SK-N-SH (cell line): ENCODE results near the gene DOCK4. TPM values are rescaled to one million over a fixed set of nuclear protein-coding genes. Genes with fewer than 3 reads are reported as not detected.

Source experiments
- CTCF ChIA-PET: fragments of 300-600, 350-600 bp; formaldehyde crosslinking; extraction: SDS; loops from one replicate; lab custom pipeline; 2021; lab: Yijun Ruan, JAX
- POLR2A ChIA-PET: fragments of 350-600 bp; sonication (Branson Sonifier 250); formaldehyde crosslinking; extraction: SDS; loops from one replicate; lab custom pipeline; 2020; ENCODE audit warnings: antibody characterized with exemption, inconsistent platforms; lab: Yijun Ruan, JAX
- DNase-seq: peaks from one replicate; pipeline ENCODE4 v3.0.0; 2012
- H2AFZ ChIP-seq: fragments of 200-600 bp; sonication (generic); 2 replicates; pipeline ENCODE4 v1.8.1; 2016; ENCODE audit warnings: antibody characterized with exemption, mild to moderate bottlenecking, low read depth
- H3F3A ChIP-seq: fragments of 200-600 bp; sonication (generic); replicated peaks from 2 replicates; pipeline ENCODE3; 2016; ENCODE audit warnings: antibody characterized with exemption, mild to moderate bottlenecking; ENCODE audit not compliant: insufficient read depth
- H3K27ac ChIP-seq, 2 experiments: fragments of 200-500 bp in 1 of 2; fragments of 200-600 bp in 1 of 2; sonication (Bioruptor generic) in 1 of 2; sonication (generic), shearing (Covaris generic) in 1 of 2; 2 replicates each; pipeline versions ENCODE4 v1.5.1 to v1.6.1; 2014 to 2016; ENCODE audit warnings: low read depth in 2 of 2, inconsistent platforms in 1 of 2, low read length in 1 of 2, mild to moderate bottlenecking in 1 of 2, mixed read lengths in 1 of 2
- H3K27me3 ChIP-seq: fragments of 200-600 bp; sonication (generic), shearing (Covaris generic); 2 replicates; pipeline ENCODE4 v1.6.1; 2016; ENCODE audit warnings: mixed run types; ENCODE audit not compliant: insufficient read depth
- H3K36me3 ChIP-seq, 2 experiments: fragments of 200-500 bp in 1 of 2; fragments of 200-600 bp in 1 of 2; sonication (Bioruptor generic) in 1 of 2; sonication (generic) in 1 of 2; replicated peaks in 1 of 2; 2 replicates each; pipeline versions ENCODE3 to v1.5.1; 2014 to 2016; ENCODE audit warnings: low read length in 1 of 2, mild to moderate bottlenecking in 1 of 2; ENCODE audit not compliant: insufficient read depth in 2 of 2, control insufficient read depth in 1 of 2
- H3K4me1 ChIP-seq, 2 experiments: fragments of 200-500 bp in 1 of 2; fragments of 200-600 bp in 1 of 2; sonication (Bioruptor generic) in 1 of 2; sonication (generic), shearing (Covaris generic) in 1 of 2; 2 replicates each; pipeline versions ENCODE4 v1.5.1 to v1.6.1; 2014 to 2016; ENCODE audit warnings: low read depth in 1 of 2, low read length in 1 of 2, mixed run types in 1 of 2; ENCODE audit not compliant: insufficient read depth in 2 of 2, control insufficient read depth in 1 of 2
- H3K4me2 ChIP-seq: fragments of 200-600 bp; sonication (generic), shearing (Covaris generic); 2 replicates; pipeline ENCODE4 v1.6.1; 2017; ENCODE audit warnings: mixed run types
- H3K4me3 ChIP-seq, 2 experiments: fragments of 200-500 bp in 1 of 2; fragments of 200-600 bp in 1 of 2; sonication (Bioruptor generic) in 1 of 2; sonication (generic), shearing (Covaris generic) in 1 of 2; 2 replicates each; pipeline versions ENCODE4 v1.5.1 to v1.8.1; 2014 to 2016; ENCODE audit warnings: low read depth in 2 of 2, inconsistent platforms in 1 of 2, low read length in 1 of 2, mild to moderate bottlenecking in 1 of 2, mixed read lengths in 1 of 2, moderate library complexity in 1 of 2
- H3K79me2 ChIP-seq: fragments of 200-600 bp; sonication (generic); 2 replicates; pipeline ENCODE4 v1.8.1; 2017; ENCODE audit warnings: mild to moderate bottlenecking; ENCODE audit not compliant: insufficient read depth
- H3K9ac ChIP-seq: fragments of 200-600 bp; sonication (generic); 2 replicates; pipeline ENCODE4 v1.6.1; 2017; ENCODE audit warnings: mixed run types
- H3K9me2 ChIP-seq: fragments of 200-600 bp; sonication (generic); 2 replicates; pipeline ENCODE4 v1.6.1; 2017; ENCODE audit warnings: mixed run types
- H3K9me3 ChIP-seq: fragments of 200-600 bp; sonication (generic); 2 replicates; pipeline ENCODE4 v1.6.1; 2017; ENCODE audit warnings: mixed run types, mild to moderate bottlenecking, moderate library complexity
- H4K20me1 ChIP-seq: fragments of 200-600 bp; sonication (generic); 2 replicates; pipeline ENCODE4 v1.6.1; 2017; ENCODE audit warnings: mild to moderate bottlenecking, mixed run types; ENCODE audit not compliant: insufficient read depth
- CHD2 ChIP-seq: fragments of 150-350 bp; IDR thresholded peaks from 2 replicates; pipeline ENCODE4 v1.6.1; 2018; ENCODE audit warnings: low read length; ENCODE audit not compliant: partially characterized antibody
- ELF1 ChIP-seq: IDR thresholded peaks from 2 replicates; pipeline ENCODE4 v1.4.0; 2012
- FOSL2 ChIP-seq: IDR thresholded peaks from 2 replicates; pipeline ENCODE4 v1.4.0; 2012; ENCODE audit warnings: low read depth, mild to moderate bottlenecking, moderate library complexity, borderline replicate concordance
- FOXJ3 ChIP-seq: sonication (generic); formaldehyde crosslinking; IDR thresholded peaks from 2 replicates; pipeline ENCODE4 v1.5.1; 2020; ENCODE audit warnings: mild to moderate bottlenecking, missing genetic modification reagents
- FOXM1 ChIP-seq: IDR thresholded peaks from 2 replicates; pipeline ENCODE4 v1.4.0; 2012; ENCODE audit warnings: low read depth, mild to moderate bottlenecking
- GABPA ChIP-seq: IDR thresholded peaks from 2 replicates; pipeline ENCODE4 v1.4.0; 2012; ENCODE audit warnings: low read depth, mild to moderate bottlenecking
- MAX ChIP-seq: IDR thresholded peaks from 2 replicates; pipeline ENCODE4 v1.4.0; 2012; ENCODE audit warnings: low read depth
- MEF2A ChIP-seq: IDR thresholded peaks from 2 replicates; pipeline ENCODE4 v1.4.0; 2012; ENCODE audit warnings: low read depth, borderline replicate concordance
- NFIC ChIP-seq: IDR thresholded peaks from 2 replicates; pipeline ENCODE4 v1.4.0; 2012; ENCODE audit warnings: borderline replicate concordance
- PBX3 ChIP-seq: IDR thresholded peaks from 2 replicates; pipeline ENCODE4; 2012
- RCOR1 ChIP-seq: fragments of 150-350 bp; IDR thresholded peaks from 2 replicates; pipeline ENCODE4 v1.6.1; 2017; ENCODE audit warnings: antibody characterized with exemption, low read length
- RFX5 ChIP-seq: IDR thresholded peaks from 2 replicates; pipeline ENCODE4 v1.6.1; 2012; ENCODE audit warnings: mild to moderate bottlenecking, improper control_type of control experiment, low read length
- RXRA ChIP-seq: IDR thresholded peaks from 2 replicates; pipeline ENCODE4 v1.4.0; 2012; ENCODE audit warnings: low read depth, mild to moderate bottlenecking, borderline replicate concordance
- SMC3 ChIP-seq: IDR thresholded peaks from 2 replicates; pipeline ENCODE4 v1.6.1; 2012; ENCODE audit warnings: low read depth, low read length, improper control_type of control experiment
- TCF12 ChIP-seq: IDR thresholded peaks from 2 replicates; pipeline ENCODE4 v1.4.0; 2012
- YY1 ChIP-seq: IDR thresholded peaks from 2 replicates; pipeline ENCODE4 v1.4.0; 2012; ENCODE audit warnings: low read depth, mild to moderate bottlenecking
- WGBS: methylation state at CpG from one replicate; pipeline ENCODE4 v1.1.6; 2017; ENCODE audit warnings: low lambda C conversion rate; 5-methylcytosine and 5-hydroxymethylcytosine counted together
- polyA plus RNA-seq, 3 experiments: library from polyadenylated mRNA; depleted of rRNA; stranded (reverse); fragments of >200 nt; gene quantifications; 2 replicates each; pipeline ENCODE4 v1.2.3, GENCODE V29; 2012

DOCK4 gene
- polyA plus RNA-seq, 1 of the 3 experiments (the other 2 are of a cell fraction): 8.5 TPM

GRCh38 chr7:112101201-112101846 is 104.9 kb downstream of the DOCK4 start (continued):
- TF ChIP-seq CHD2: no peak
- TF ChIP-seq MEF2A: no peak
- TF ChIP-seq TCF12: no peak
- no peak for TF ChIP-seq GABPA
- TF ChIP-seq NFIC: no peak

GRCh38 chr7:112097524-112097923 is 108.7 kb downstream of the DOCK4 start:
- no peak overlapping the region for H3K9ac ChIP-seq
- no peaks in the 10 kb centered on the region for H3K79me2 ChIP-seq
- no peaks in the 10 kb centered on the region for H3F3A ChIP-seq
- H2AFZ ChIP-seq: no peak overlapping the region
- no peaks in the 10 kb centered on the region for H3K9me3 ChIP-seq
- H3K4me1 ChIP-seq: no peaks in the 10 kb centered on the region; a peak in 1 of 4 replicates
- H3K27ac ChIP-seq: no peak overlapping the region
- POLR2A ChIA-PET: no interaction called here
- CTCF ChIA-PET: interaction anchor here (1.4 kb wide), 1 partner anchor 18 kb away, joined by 3 read pairs; no protein-coding TSS in a partner anchor
- WGBS: 88% methylated on average over 1 of the region's 1 CpG
- no peaks in the 10 kb centered on the region for H3K9me2 ChIP-seq
- H3K27me3 ChIP-seq: no peaks in the 10 kb centered on the region
- H4K20me1 ChIP-seq: no peaks in the 10 kb centered on the region
- H3K4me2 ChIP-seq: no peak overlapping the region
- no peaks in the 10 kb centered on the region for H3K36me3 ChIP-seq
- no peak overlapping the region for H3K4me3 ChIP-seq
- no peak for DNase-seq
- TF ChIP-seq RCOR1: no peak
- TF ChIP-seq MAX: no peak
- TF ChIP-seq CHD2: no peak
- no peak for TF ChIP-seq FOXJ3 (CRISPR knock-in tag)
- no peak for TF ChIP-seq FOSL2
- no peak for TF ChIP-seq GABPA
- TF ChIP-seq PBX3: no peak
- TF ChIP-seq, all 33 proteins: peak for 0

- no peak for DNase-seq
- no peak overlapping the region for H3K4me3 ChIP-seq
- H3K27ac ChIP-seq: no peak overlapping the region
- H3K4me2 ChIP-seq: no peak overlapping the region
- no peak overlapping the region for H3K9ac ChIP-seq
- H3K27me3 ChIP-seq: no peaks in the 10 kb centered on the region
- no peaks in the 10 kb centered on the region for H3K36me3 ChIP-seq
- no peak for TF ChIP-seq NFIC
- TF ChIP-seq ELF1: no peak
- no peak for TF ChIP-seq RFX5
- no peak for TF ChIP-seq FOXM1
- TF ChIP-seq SMC3: no peak
- no peak for TF ChIP-seq MEF2A
- no peak for TF ChIP-seq TCF12
- no peak for TF ChIP-seq FOSL2
- no peak for TF ChIP-seq GABPA
- no peak for TF ChIP-seq YY1
- TF ChIP-seq RCOR1: no peak
- no peak for TF ChIP-seq CHD2
- TF ChIP-seq RXRA: no peak
- H3K9me2 ChIP-seq: no peaks in the 10 kb centered on the region
- H3F3A ChIP-seq: no peaks in the 10 kb centered on the region
- ChIA-PET CTCF (interaction anchor here (0.6 to 2.3 kb wide), 5 partner anchors 10 to 330 kb away, joined by 3 to 8 read pairs (median 5); partner anchors contain the start of gene DOCK4), POLR2A (no interaction called here)
- no peak overlapping the region for H2AFZ ChIP-seq
- no peaks in the 10 kb centered on the region for H3K79me2 ChIP-seq
- no peaks in the 10 kb centered on the region for H3K9me3 ChIP-seq
- WGBS: 92% methylated on average over 5 of the region's 5 CpGs
- H3K4me1 ChIP-seq: no peaks in the 10 kb centered on the region; a peak in 1 of 4 replicates
- H4K20me1 ChIP-seq: no peaks in the 10 kb centered on the region
These were observed 112.8 kb downstream of the DOCK4 start for GRCh38 chr7:112093409-112093808.
